CD4-positive, alpha-beta T cell treated with Interleukin-4 for 4 hours (primary cell): ENCODE data around the gene TSPAN17.
"Not testable (repeated sequence)": the region's sequence is repeated elsewhere in the genome, so short reads cannot be mapped to it uniquely, and the experiment has no call there.

Experiments used
- DNase-seq: peaks from one replicate; pipeline ENCODE4 v3.0.0-alpha.2; 2020

TSPAN17 gene

GRCh38 chr5:176687247-176687646 lies 40.0 kb downstream of the TSPAN17 start:
- no peak for DNase-seq

GRCh38 chr5:176687881-176688280 lies 40.6 kb downstream of the TSPAN17 start:
- no peak for DNase-seq

- no peak for DNase-seq
Measured at GRCh38 chr5:176690911-176691310, 43.6 kb downstream of the TSPAN17 start.

GRCh38 chr5:176691524-176691923 lies 44.2 kb downstream of the TSPAN17 start:
- no peak for DNase-seq

GRCh38 chr5:176692326-176692725 lies 45.0 kb downstream of the TSPAN17 start:
- DNase-seq: no peak

- DNase-seq: no peak
Measured at GRCh38 chr5:176692839-176693476, 45.7 kb downstream of the TSPAN17 start.

- DNase-seq: no peak
Measured at GRCh38 chr5:176693477-176693851, 46.2 kb downstream of the TSPAN17 start.

GRCh38 chr5:176694146-176694545 lies 46.9 kb downstream of the TSPAN17 start:
- no peak for DNase-seq

- DNase-seq: no peak
Measured at GRCh38 chr5:176694631-176695030, 47.3 kb downstream of the TSPAN17 start.

GRCh38 chr5:176695073-176695472 lies 47.8 kb downstream of the TSPAN17 start:
- no peak for DNase-seq

- DNase-seq: no peak
Measured at GRCh38 chr5:176697267-176697933, 50.1 kb downstream of the TSPAN17 start.

- DNase-seq: no peak
Measured at GRCh38 chr5:176697934-176698538, 50.8 kb downstream of the TSPAN17 start.

- not testable (repeated sequence) for DNase-seq
Measured at GRCh38 chr5:176699446-176699845, 52.2 kb downstream of the TSPAN17 start.

- no peak for DNase-seq
Measured at GRCh38 chr5:176700239-176700847, 53.1 kb downstream of the TSPAN17 start.

GRCh38 chr5:176702671-176703641 lies 55.7 kb downstream of the TSPAN17 start:
- DNase-seq: no peak

GRCh38 chr5:176703857-176704256 lies 56.6 kb downstream of the TSPAN17 start:
- no peak for DNase-seq

GRCh38 chr5:176704355-176704754 lies 57.1 kb downstream of the TSPAN17 start:
- no peak for DNase-seq

- no peak for DNase-seq
Measured at GRCh38 chr5:176704817-176705216, 57.5 kb downstream of the TSPAN17 start.
